ENCODE results near the gene ISL2.

ISL2 gene

DNA sequence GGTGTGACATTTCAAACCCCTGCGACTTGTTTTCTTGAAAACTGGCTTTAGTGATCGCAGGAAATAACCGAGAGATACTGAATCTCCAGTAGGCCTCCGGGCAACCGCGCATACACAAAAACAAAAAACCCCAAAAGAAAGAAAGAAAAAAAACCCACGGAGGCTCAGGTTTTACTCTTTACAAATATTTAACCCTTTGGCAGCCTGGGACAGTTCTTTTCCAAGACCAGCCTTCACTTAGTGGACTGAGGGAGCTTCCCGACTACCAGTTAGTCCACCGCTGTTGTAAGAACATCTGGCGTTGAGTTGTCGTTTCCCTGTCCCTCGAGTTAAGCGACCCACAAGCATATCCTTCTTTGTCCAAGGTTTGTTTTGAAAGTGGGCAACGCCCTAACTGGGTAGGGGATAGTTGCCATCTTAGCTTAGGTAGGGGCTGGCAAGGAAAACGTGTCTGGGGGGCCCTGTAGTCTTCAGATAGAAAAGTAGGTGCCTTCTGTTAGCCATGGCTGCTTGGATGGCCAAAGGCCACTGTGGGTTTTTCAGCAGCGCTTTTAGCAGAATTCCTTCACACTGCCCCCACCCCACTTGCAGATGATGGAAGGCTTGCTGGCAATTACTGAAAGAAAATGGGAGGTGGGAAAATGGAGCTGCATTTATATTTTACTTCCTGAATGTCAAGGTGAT is 6.9 kb downstream of the ISL2 start:
- DNase-seq, result no peak

DNA sequence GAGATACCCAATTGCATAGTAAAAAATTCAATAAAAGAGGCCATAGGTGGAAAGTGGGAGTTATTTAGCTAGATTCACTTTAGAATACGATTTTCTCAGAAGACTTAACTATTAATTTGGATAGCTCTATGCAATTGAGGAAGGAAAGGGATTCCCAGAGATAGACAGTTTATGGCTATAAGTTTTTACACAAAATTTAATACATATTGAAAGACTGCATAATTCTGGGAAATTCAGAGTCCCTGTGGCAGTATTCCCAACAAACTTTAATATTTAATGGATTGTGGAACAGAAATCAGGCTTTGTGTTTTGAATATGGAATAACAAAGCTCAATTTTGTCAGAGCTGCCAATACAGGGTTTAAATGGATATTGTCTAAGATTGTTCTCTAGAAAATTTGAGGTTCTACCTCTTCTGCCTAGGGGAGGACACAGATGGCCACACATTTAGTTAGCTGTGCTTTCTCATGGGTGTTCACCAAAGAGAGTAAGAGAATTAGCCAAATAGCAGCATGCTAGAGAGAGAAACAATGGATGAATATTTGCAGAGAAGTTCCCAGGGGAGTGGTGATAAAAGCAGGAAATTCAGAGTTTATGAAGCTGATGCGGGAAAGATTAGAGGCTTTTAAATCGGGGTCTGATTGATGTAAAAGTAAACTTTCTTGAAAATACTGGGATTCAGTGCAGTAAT is 8.5 kb downstream of the ISL2 start:
- DNase-seq, result no peak

DNA sequence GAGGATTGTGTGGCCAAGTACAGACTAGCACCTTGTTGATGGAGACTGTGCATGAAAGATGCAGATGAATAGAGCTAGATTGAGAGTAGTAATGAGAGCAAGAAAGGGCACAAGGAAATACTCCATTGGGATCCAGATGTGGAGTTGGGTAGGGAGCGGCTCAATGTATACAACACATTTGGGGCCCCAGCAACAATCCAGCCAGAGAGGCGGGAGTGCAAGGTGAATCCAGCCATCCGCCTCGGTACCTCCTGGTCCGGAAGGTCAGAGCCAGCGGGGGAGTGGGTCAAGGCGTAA is 9.0 kb downstream of the ISL2 start:
- DNase-seq, result no peak

DNA sequence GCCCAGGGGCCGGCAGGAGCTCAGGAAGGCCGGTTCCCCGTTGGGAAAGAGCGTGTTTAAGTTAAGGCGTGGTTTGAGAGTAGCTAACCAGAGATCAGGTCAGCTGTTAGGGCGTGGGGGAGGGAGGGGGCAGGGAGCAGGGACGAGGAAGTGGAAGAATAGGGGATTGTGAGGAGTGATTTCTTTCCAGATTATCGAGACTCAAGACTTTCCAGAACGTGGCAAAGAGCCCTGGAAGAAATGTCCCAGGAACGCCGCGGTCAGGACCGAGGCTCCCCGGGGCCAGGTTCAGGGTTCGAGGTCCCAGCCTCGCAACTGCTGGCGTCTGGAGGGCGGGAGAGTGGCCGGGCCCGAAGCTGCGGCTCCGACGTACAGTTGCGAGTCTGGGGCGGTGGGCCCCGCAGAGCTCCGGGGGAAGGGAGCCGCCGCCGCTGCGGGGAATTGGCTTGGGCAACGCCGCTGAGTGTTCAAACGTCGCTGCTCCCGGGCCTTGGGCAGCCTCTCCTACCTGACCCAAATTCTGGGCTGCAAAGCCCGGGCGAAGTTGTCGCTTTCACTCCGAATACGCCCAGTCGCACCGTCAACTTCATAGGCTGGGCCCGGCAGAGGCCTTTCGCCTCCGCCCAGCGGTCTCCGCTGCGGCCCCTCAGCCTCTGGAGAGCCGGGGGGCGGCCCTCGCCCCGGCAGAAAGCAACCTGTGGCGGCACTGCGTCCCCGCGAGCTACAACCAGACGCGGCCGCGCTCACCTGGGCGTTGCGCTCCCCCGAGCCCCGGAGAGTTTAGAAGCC is 9.5 kb downstream of the ISL2 start:
- peak; percentile 69 for DNase-seq

DNA sequence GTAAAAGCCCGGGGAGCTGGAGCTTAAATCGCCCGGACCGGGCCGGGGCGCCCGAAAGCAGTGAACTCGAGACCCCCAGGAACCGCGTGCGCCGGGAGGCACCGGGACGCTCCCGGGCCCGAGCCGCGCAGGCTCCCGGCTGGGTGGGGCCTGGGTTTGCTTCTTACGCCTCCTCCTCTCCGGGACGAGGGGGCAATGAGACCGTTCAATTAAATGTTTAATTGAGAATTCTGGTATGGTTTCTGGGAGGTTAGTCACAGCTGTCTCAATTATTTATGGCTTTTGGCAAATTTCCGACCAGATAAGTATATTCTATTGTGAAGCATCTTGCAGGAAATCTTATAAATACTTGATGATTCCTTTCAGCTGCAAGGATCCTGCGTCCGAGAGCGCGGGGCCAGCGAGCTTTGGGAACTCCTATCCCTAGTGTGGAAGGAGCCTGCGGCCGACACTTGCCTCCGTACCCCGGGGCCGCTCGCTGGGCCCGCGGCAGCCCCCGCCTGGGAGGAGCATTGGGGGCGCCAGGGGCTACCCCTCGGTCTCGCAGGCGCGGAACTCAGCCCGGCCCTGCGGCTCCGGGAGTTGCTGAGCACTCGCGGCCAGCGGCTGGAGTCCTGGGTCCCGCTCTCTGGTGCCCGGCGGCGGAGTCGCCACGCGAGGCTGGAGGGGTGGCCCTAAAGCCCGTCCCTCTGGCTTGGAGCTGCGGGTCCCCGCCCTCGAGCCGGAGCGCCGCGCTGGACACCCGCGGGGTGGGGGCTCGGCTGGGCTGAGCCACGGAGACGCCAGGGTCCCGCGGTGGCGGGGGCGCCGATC is 10.3 kb downstream of the ISL2 start:
- no peak for DNase-seq

DNA sequence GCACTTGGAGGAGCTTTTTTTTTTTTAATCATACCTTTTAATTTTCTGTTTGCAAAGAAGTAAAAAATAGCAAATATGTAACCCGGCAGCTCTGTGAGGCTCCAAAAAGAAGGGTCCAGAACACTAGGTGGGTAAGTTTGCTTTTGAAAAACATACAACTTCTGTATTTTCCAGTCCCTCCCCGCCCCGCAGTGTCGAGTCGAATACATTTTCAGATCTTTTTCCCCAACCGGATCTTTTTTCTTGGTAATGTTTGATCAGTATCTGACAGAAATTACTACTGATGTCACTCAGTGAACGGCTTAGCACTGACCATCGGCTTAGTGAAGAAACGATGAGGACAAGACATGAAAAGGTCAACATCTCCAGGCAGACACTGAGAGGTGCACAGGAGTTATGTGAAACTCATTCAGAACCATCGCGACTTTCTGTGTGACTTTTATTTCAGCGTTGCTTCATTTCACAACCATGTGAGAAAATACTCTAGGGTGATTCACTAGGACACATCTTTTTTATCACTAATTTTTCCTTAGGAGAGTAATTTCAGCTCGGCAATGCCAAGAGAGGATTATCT is 11.0 kb downstream of the ISL2 start:
- DNase-seq, result no peak

DNA sequence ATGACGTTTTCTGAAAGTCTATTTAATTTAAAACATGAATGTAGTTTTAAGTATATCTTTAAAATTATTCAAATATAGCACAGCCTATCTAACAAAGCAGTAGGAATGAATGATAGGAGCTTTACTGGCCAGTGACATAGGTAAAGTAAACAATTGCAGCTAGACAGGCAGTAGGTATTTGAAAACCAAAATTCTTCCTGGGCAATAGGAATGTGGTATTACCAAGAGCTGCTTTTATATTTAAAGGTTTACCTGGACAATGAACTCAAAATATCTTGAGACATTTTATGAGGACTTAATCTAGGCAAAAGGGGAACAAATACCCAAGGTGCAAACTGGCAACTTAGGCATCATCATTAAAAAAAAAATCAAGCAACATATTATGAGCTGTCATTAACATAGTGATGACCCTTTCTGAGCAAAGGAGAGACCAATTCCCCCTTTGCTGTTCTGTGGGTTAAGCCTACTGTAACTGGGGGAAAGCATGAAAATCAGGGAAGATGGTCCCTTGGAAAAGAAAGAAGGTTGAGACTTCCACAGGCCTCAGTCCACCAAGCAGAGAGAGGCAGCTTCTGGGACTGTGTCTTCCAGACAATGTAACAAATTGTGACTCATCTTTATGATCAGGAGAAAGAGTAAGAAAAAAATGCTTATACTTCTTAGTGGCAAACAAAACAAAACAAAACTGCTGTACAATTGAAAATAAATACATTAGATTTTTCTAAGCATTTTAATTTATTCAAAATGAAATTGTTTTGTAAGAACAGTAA is 12.9 kb downstream of the ISL2 start:
- DNase-seq, result no peak

DNA sequence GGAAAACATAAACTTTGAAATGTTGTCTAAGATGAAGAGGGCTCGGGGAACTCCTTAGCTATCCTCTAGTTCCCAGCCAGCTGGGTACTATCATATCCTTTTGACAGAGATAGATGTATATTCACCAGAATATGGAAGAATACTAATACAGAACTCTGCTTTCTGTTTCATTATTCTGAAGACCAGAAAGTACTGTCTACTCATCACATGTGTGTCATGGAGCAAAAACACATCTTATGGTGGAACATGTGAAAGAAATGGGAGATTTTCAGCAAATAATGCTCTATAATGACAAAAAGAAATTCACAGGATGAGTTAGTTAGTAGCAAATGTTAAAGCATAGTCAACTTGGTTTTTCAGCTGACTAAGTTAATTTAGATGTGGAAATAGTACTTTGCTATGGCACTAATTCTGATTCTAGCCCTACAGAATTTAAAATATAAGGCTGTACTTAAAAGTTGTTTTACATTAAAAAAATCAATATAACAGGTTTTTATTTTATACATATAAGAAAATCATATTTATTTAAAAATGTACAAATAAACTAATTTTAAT is 16.5 kb downstream of the ISL2 start:
- DNase-seq, result no peak

DNA sequence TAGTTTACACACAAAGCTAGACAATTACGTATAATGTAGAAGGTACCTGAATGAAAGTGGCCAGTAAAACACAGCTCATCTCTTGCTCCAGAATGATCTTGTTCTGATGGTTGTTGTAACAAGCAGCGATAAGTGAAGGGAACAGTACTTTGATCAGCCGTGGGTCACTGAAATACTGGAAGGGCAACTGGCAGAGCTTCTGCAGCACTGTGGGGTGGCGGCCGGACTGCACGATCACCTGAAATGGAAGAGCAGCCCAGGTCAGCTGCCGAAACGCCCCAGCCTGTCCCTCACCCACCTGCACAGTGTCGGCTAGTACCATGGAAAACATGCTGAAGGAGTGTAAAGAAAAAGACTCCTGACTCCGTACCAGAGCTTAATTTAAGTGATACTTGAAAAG is 17.3 kb downstream of the ISL2 start:
- no peak for DNase-seq

DNA sequence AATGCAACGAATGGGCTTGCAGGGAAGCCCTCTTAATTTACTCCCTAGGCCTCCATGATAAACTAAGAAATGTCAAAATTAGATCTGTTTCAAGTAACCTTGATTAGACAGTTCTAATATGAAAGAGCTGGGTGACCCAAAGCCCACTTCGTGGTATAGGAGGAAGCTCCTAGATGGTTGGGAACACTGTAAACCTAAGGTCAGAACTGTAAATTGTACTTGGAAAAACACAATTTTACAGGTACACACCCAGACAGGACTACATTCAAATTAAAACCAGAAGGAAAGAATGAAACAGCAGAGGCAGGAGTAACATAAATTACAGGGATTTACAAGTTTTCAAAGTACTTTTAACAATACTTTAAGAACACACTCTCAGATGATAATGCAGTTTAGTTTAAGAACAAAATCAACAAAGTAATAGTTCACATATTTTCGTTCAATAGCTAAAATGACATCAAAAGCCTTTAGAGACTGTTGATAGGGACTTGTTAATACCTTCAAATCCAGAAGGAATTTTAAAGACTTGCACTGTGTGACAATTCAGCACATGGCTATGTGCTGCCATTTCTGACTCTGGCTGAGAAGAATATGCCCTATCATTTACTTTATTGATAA is 18.4 kb downstream of the ISL2 start:
- no peak for DNase-seq

DNA sequence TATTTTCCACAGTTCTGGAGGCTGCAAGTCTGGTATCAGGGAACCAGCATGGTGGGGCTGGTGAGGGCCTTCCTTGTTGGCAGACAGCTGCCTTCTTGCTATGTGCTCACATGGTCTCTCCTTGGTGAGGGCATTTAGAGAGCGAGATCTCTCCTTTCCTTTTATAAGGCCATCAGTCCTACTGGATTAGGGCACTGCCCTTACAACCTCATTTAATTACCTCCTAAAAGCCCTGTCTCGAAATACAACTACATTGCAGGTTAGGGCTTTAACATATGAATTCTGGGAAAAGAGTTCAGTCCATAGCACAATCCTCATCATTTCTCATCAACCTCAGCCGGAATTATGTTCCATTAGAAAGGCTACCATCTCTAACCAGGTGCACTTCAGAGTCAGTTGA is 21.9 kb downstream of the ISL2 start:
- DNase-seq, result no peak

DNA sequence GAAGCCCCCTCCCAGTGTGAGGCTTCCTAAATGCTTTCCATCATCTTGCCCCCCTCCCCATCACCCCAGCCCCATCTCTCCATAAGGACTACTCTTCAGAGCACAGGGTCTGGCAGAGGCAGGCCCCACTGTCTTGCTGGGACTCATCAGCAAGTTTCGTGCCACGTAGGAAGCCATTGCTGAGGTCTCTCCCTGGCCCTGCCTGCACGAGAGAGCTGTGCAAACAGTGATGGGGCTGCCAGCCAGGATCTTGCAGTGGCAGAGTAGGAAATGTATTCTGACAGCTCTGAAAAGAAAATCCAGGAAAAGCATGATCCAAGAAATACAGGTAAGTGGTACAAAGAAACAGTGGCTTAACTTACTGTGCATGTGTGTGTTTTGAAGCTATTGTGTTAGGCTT is 22.6 kb downstream of the ISL2 start:
- DNase-seq, result no peak

DNA sequence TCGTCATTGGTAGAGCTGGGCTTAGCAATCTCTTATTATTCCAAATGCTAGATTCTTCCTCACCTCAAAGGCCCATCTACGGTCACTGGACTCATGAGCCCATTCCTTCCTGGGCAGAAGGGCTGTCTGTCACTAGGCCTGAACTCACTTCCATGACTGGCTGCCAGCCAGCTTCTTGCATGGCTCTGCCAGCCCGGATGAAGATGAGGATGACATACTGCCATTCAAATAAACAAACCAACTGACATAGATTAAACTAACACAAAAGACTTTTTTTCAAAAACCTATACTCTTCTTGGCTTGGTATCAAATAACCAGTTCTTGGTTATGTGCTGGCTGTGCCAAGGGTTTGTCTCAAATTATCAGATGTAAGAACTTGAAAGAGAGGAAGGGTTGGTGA is 23.8 kb downstream of the ISL2 start:
- no peak for DNase-seq

DNA sequence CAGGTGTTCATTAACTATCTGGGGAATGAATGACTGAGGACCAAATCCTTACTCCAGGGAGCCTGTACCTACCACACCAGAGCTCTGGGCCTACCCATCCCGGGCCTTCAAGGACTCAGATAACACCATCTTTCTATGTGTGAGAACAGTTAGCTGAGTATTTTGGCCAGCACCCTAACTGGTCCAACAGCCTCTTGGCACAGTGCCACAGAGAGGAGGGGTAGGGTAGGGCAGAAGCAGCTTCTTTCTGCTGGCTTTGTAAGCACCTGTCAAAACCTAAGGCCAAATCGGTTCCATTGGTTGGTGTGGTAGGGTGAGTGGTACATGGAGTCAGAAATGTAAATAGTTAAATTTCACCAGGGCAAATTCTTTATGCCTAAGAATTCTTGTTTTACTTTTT is 26.7 kb downstream of the ISL2 start:
- no peak for DNase-seq

DNA sequence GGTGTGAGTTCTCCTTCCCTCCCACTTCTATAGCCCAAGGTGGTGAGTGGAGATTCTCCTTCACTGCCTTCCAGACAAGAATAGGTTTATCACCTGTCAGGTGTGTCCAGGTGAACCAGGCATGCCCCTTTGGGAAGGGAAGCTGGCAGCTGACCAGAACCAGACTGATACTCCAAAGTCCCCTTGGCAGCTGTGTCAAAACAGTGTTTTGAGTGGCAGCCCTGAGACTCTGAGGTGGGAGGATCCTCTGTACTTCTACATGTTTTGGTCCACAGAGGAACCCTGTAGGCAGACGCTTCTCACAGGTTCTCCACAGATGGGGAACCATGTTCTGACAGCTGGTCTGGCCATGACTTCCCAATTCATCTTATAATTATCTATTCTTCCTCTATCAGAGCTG is 30.1 kb downstream of the ISL2 start:
- DNase-seq, result no peak

DNA sequence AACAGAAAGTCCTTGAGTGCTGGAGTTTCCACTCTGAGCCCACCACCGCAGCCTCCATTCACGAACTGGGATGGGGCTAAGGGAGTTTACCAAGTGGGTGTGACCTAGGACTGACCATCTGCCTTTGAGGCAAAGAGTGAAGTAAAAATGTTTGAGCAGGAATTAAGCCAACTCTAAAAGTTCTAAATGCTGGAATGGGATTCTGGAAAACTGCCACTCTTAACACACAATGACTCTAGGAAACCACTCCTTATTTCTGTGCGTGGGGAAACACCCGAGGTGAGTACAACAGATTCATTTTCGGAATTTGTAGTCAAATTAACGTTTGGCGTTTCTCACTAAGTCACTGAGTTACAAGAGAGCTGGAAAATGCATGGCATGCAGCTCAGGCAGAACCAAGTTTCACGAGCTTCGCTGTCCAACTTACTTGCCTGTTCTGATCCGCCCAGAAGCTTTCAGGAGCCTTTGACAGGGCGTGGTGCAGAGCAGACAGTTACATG is 31.6 kb downstream of the ISL2 start:
- no peak for DNase-seq

DNA sequence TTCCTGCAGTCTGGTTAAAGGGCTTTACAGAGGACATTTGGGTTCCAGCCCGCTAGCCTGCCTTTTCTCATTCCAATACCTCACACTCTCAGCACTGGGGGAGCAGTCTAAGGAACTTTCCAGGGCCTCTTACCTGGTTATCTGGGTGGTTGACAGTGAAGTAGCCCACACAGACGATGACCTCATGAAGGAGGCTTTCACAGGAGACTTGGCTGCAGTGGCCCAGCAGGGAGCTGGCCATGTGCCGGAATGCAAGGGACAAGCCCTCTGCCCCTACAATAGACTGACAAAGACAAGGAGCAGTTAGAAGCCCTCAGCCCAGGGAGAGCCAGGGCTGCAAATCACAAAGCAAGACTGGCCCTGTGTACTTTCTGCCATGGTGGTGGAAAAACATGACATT is 39.5 kb downstream of the ISL2 start:
- no peak for DNase-seq

DNA sequence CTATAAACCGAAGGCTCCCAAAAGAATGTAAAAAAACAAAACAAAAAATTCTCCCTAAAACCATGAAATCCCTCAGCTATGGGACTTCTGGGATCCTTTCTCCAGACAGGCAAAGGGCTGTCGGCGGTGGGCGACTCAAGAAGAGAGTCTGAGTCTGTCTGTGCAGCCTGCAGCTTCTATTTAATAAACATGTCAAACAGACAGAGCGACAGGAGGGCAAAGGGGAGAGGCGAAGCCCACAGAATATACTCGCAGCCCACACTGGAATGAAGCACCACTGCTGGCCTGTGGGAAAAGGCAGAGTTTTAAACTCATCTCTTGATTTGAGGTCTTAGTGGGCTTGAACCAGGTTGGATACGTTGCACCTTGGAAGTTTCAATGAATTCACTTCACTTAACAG is 40.2 kb downstream of the ISL2 start:
- DNase-seq, result no peak

DNA sequence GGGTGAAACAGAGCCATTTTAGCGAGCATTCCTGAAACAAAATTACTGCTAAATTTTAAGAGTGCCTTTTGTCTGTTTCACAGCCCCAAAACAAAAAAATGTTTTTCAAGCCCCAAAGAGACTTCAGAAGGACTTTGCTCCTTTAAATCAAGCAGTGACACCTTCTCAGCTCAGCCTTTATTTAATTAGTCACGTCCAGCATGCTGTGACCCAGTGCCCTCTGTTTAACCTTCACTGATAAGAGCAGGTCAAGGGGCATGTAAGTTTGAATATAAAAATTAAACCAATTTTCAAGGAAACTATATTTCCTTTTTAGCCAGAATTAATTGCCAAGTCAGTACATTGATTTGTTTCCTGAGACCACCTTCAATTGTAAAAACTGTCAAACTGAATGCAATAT is 40.6 kb downstream of the ISL2 start:
- no peak for DNase-seq

DNA sequence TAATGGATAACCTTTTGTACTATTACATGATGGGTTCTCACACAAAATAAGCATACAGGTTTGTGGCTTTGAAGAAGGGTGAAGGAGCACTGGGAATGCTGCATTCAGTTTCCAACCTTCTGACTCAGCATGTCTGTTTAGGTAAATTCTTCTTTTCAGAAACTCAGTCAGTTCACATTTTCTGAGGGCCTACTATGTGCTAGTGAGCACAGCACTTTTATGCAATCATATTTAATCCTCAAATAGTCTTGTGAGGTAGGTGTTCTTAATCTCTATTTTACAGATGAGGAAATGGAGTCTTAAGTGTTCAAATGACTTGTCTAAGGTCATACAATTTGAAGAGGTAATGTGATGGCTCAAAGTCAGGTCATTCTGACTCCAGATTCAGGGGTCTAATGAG is 41.2 kb downstream of the ISL2 start:
- DNase-seq, result no peak

DNA sequence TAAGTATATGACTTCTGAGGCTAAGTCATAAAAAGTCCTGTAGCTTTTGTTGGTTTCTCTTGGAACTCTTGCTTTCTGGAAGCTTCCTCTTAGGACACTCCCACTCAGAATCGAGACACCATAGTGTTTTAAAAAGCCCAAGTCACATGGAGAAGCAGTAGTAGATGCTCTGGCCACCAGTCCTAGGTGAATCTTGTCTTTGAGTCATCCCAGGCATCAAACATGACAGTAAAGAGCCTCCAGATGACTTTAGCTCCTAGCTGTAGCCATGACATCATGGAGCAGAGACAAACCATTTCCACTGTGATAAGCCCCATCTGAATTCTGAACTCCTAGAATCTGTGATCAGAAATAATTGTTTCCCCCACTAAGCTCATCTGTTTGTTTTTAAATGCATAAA is 42.1 kb downstream of the ISL2 start:
- DNase-seq, result no peak
